ENCODE measurements around the gene AEBP1.
A peak's percentile ranks its signal among the peaks of the same experiment; 100 is the strongest.

The AEBP1 gene

GRCh38 chr7:44087911-44088838 lies 16.0 kb upstream of the AEBP1 start:
- DNase-seq: peak; percentile 93

- no peak for DNase-seq
Measured at GRCh38 chr7:44093102-44093641, 11.0 kb upstream of the AEBP1 start.

GRCh38 chr7:44094365-44094764 lies 9.8 kb upstream of the AEBP1 start:
- DNase-seq: no peak

- DNase-seq: no peak
Measured at GRCh38 chr7:44094883-44095592, 9.1 kb upstream of the AEBP1 start.

GRCh38 chr7:44095781-44096180 lies 8.4 kb upstream of the AEBP1 start:
- DNase-seq: no peak

- no peak for DNase-seq
Measured at GRCh38 chr7:44096326-44096881, 7.7 kb upstream of the AEBP1 start.

- no peak for DNase-seq
Measured at GRCh38 chr7:44097064-44097932, 6.8 kb upstream of the AEBP1 start.

- DNase-seq: no peak
Measured at GRCh38 chr7:44098092-44099068, 5.8 kb upstream of the AEBP1 start.

GRCh38 chr7:44099669-44100068 lies 4.5 kb upstream of the AEBP1 start:
- no peak for DNase-seq

GRCh38 chr7:44100458-44101302 lies 3.5 kb upstream of the AEBP1 start:
- DNase-seq: peak; percentile 68

GRCh38 chr7:44101303-44101965 lies 2.7 kb upstream of the AEBP1 start:
- DNase-seq: no peak

GRCh38 chr7:44101966-44102845 lies 1.9 kb upstream of the AEBP1 start:
- peak; percentile 83 for DNase-seq

- no peak for DNase-seq
Measured at GRCh38 chr7:44102846-44103565, 1.1 kb upstream of the AEBP1 start.

- no peak for DNase-seq
Measured at GRCh38 chr7:44103566-44103922, 601 bp upstream of the AEBP1 start.

- DNase-seq: peak; percentile 81
Measured at GRCh38 chr7:44104860-44105771, 971 bp downstream of the AEBP1 start.

- no peak for DNase-seq
Measured at GRCh38 chr7:44105832-44106231, 1.7 kb downstream of the AEBP1 start.

Measured in fibroblast of skin of right biceps (primary cell).